ENCODE measurements around the gene ITGAL.
A peak's percentile ranks its signal among the peaks of the same experiment; 100 is the strongest.
"Not testable (repeated sequence)": the region's sequence is repeated elsewhere in the genome, so short reads cannot be mapped to it uniquely, and the experiment has no call there.

The ITGAL gene

DNA sequence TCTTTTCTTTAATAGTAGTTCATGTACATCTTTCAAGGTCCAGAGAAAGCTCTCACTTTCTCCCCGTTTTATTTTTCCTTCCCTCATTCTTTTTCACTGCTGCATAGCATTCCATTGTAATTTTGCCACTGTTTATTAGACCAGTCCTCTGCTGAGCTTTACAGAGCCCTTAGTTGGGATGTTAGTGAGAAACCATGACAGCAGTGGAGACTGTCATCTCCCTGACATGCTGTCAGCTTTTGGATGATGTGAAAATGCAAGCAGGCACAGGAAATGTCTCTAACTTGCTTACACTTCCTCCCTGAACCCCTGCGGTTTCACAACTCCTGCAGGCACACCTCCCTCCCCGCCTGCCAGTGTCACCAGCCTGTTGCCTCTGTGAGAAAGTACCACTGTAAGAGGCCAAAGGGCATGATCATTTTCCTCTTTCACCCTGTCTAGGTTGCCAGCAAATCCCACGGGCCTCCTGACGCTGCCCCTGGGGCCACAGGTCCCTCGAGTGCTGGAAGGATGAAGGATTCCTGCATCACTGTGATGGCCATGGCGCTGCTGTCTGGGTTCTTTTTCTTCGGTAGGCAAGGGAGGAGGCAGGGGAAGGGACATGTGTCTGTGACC, at the start of gene ITGAL:
ITGAL (plus strand) TSS at position 415 of the 615 bp plus-strand sequence; CDS start at position 511, 96 bp downstream.
- DNase-seq = no peak

DNA sequence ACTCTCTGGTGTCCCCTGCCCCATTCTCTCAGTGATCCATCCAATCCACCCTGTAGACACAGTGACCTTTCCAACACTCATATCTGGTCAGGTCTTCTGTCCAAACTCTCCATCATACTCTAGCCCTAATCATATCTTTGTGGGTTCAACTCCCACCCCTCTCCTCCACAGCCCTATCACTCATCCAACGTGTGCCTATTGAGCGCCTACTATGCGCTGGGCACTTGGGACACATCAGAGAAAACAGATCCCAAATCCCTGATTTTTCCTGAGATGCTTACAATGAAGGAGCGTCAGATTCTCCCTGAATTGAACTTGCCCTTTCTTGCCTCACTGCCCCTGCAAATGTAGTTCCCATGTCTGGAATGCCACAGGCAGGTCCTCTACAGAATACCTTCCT, 44.5 kb upstream of the ITGAL start:
- DNase-seq = no peak

DNA sequence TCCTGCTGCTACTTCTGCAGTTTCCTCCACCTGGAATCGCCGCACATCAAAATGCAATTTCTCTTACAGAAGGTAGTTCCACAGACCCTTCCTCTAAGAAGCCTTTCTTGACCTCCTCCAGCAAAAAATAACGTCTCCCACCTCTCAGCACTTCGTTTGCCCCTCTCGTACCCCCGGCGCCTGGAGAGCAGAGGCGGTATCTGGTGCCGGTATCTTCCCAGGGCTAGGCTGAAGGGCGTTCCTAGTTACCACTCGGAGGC, 43.2 kb upstream of the ITGAL start:
- no peak for DNase-seq

- DNase-seq = peak; percentile 96
These were observed 42.7 kb upstream of the ITGAL start, which contains the start of gene DCTPP1 for GRCh38 chr16:30429678-30430427. Gene DCTPP1 (minus strand): TSS chr16:30430030. CDS start chr16:30429980, 50 bp downstream.

DNA sequence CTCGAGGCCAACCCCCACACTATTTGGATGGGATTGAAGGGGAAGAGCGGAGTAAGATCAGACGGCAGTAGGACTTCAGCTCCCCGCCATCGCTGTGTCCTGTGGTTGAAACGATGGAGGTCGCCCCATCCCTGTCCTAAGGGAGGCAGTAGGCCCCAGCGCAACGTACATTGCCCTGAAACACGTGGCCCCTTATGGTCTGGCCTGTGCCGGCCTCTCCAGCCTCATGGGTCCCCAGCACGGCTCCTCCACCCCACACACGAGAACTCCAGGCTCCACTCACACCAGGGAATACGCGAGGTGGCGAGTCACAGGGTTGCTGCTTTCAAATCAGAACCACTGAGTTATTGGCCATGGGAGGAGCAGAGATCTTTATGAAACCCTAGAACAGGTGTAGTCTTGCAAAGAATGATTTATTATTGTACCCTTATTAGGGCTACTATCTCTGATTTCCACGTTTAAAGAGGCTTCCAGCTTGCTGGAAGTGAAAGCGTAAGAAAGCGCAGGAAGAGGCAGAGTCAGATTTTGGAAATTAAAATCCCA, 42.0 kb upstream of the ITGAL start:
- no peak for DNase-seq

DNA sequence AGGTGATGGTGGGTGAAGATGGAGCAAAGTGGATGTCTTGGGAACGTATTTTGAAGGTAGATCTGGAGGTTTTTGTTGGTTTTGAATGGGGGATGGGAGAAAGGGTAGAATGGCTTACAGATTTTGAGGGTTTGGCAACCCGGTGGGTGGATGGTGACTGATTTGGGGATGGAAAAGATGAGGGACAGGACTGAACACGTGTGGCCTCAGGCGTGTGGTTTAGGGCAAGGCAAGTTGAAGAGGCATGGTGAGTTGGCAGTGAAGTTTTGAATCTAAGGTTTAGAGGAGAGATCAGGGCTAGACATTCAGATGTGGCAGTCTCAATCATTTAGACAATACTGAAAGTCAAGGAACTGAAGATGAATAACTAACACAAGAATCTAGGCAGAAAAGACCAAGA, 37.7 kb upstream of the ITGAL start:
- no peak for DNase-seq

GRCh38 chr16:30437511-30438046, 35.0 kb upstream of the ITGAL start:
- DNase-seq = no peak

DNA sequence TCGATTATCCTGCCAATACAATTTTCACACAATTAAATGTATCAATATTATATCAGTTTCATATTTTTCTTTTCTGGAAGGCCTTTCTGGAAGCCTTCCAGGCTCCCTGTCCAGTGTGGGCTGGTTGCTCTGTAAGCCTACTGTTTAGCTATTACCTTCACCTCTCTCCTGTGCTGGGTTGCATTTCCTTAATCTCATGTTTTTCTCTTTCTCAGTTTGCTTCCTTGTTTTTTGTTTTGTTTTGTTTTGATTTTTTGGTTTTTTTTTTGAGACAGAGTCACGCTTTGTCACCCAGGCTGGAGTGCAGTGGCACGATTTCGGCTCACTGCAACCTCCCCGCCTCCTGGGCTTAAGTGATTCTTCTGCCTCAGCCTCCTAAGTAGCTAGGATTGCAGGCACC, 33.7 kb upstream of the ITGAL start:
- DNase-seq = no peak

DNA sequence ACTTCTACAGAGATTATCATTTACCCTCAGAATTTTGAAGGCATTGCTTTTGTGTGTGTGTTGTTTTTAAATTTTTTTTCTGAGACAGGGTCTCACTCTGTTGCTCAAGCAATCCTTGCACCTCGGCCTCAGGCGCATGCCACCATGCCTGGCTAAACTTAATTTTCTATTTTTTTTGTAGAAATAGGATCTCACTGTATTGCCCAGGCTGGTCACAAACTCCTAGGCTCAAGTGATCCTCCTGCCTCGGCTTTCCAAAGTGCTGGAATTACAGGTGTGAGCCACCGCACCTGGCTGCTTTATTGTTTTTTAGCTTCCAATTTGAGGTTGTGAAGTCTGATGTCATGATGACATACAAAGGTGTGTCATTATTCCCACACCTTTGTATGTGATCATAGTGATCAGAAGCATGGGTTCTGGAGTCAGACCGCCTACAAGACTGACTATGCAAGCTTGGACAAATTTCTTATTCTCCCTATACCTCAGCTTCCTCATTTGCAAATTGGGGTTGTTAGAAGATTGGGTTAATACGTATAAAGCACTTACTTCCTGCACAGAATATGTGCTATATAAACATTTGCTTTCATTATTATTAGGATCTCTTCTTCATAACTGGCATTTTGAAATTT, 32.7 kb upstream of the ITGAL start:
- no peak for DNase-seq

DNA sequence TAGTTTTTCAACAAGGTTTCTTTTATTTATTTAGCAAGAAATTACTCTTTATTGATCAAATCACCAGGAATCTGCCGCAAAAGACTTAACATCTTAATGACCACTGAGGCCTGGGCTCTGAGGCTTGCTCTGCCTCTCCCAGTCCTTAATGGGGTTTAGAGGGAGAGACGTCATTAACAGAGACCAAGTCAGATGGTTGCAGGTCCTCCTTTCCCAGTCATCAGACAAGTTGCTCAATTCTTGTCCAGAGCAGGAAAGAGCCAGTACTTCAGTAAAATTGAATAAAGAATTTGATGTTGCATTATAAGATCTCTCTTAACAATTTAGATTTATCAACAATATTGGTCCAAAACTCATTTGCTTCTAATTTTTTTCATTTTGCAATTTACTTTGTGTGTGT, 28.9 kb upstream of the ITGAL start:
- no peak for DNase-seq

DNA sequence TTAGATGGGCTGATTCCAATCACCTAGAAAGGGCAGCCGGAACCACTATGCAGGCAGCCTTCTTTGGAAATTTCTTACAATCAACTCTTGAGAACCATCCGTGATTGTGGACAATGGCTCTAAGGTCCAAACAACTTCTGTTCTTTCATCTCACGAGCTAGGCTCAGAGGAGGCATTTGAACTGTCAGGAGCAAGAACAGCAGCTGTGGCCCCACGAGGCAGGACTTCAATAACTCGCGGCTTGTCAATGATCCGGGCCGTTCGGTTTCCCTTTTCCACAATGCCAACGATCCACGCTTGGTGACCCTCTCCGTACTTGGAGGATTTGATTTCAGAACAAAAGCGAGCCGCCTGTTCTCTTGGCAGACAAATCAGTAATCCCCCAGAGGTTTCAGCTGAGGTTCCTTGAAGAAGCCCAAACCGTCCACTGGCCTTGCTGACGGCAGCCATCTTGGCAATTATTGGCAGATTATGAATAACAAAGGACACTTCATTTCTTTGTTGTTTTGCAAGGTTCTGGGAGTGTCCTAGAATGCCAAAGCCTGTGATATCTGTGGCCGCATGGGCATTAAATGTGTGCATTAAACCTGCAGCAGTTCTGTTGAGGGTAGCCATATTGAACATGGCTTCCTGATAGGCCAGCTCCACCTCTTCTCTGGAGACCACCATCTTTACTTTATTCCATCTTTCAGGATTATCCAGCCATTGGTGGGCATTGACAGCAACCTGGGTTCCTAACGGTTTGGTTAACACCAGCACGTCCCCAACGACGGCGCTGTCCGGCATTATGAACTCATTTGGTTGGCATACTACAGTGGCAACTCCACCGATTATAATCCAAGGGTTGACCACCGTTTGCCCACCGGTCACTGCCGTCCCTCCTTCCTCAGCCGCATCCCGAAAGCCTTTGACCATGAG, 28.1 kb upstream of the ITGAL start:
- DNase-seq = no peak

GRCh38 chr16:30445149-30445407, 27.5 kb upstream of the ITGAL start:
- no peak for DNase-seq

GRCh38 chr16:30445408-30446202, 26.9 kb upstream of the ITGAL start, which contains the start of gene SEPHS2:
Gene SEPHS2 (minus strand): TSS chr16:30445874. CDS start chr16:30445727, 147 bp downstream.
- DNase-seq = peak; percentile 97

GRCh38 chr16:30446203-30446595, 26.3 kb upstream of the ITGAL start:
- DNase-seq = no peak

DNA sequence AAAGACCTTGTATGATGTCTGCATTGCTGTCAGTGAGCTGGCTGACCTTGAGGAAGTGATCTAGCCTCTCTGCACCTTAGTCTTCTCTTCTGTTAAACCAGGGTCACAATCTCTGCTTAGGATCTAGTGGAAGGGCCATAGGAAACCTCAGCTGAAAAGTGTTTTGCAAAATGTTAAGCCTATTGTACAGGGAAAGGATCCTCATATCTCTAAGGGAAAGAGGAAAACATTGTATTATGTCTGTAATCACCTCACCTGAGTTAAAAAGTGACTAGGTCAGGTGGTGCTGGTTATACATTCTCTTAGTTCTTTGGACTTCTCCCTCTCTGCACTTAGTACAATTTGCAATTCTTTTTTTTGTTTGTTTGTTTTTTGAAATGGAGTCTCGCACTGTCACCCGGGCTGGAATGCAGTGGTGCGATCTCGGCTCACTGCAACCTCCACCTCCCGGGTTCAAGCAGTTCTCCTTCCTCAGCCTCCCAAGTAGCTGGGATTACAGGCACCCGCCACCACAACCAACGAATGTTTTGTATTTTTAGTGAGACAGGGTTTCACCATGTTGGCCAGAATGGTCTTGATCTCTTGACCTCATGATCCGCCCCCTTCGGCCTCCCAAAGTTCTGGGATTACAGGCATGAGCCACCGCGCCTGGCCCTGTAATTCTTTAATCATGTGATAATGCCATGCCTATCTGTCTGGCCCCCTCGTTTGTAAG, 24.9 kb upstream of the ITGAL start:
- no peak for DNase-seq

DNA sequence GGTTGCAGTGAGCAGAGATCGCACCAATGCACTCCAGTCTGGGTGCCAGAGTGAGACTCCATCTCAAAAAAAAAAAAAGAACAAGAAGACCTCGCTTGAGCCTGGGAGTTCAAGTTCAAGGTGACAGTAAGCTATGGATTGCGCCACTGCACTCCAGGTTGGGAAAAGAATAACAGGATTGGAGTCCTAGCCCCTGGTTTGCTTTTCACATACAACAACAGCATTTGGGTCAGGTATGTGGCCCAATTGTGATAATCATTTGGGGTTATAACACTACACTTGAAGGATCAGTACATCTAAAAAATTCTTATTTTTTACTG, 23.5 kb upstream of the ITGAL start:
- DNase-seq = no peak

- not testable (repeated sequence) for DNase-seq
These were observed 19.6 kb upstream of the ITGAL start for GRCh38 chr16:30452709-30453580.

- DNase-seq = no peak
These were observed 16.2 kb upstream of the ITGAL start for GRCh38 chr16:30456302-30456701.

GRCh38 chr16:30457256-30457655, 15.3 kb upstream of the ITGAL start:
- no peak for DNase-seq

Data from right hindlimb (tissue), 1 donor.